Keratinocyte (primary cell): ENCODE data around the gene BNIP2. TPM values are rescaled to one million over a fixed set of nuclear protein-coding genes. Genes with fewer than 3 reads are reported as not detected.

ENCODE experiments used
- DNase-seq: peaks from one replicate; pipeline ENCODE4 v3.0.0-alpha.2; 2011; ENCODE audit warnings: low read depth, missing footprints, low spot score
- FAIRE-seq: peaks from 2 replicates; lab custom pipeline; 2011; peaks lifted over from hg19 to GRCh38; lab: Jason Lieb, UNC
- H2AFZ ChIP-seq: 2 replicates; pipeline ENCODE4 v1.6.0; 2012; ENCODE audit warnings: low read length, control low read depth, inconsistent platforms; ENCODE audit not compliant: control insufficient read depth
- H3K27ac ChIP-seq: 2 replicates; pipeline ENCODE4 v1.5.1; 2011; ENCODE audit warnings: low read length; ENCODE audit not compliant: control insufficient read depth, insufficient read depth
- H3K27me3 ChIP-seq: 3 replicates; pipeline ENCODE4 v1.6.0; 2011; ENCODE audit warnings: low read length; ENCODE audit not compliant: control insufficient read depth, insufficient read depth; ENCODE audit errors: extremely low read depth
- H3K36me3 ChIP-seq, 2 experiments: 2 replicates in 1 of 2; 3 replicates in 1 of 2; pipeline ENCODE4 v1.5.1; 2011; ENCODE audit warnings: low read length in 2 of 2, mild to moderate bottlenecking in 1 of 2; ENCODE audit not compliant: control insufficient read depth in 2 of 2, insufficient read depth in 2 of 2; ENCODE audit errors: extremely low read depth in 1 of 2
- H3K4me1 ChIP-seq: 3 replicates; pipeline ENCODE4 v1.5.1; 2011; ENCODE audit warnings: low read length; ENCODE audit not compliant: control insufficient read depth, insufficient read depth; ENCODE audit errors: extremely low read depth
- H3K4me2 ChIP-seq: 3 replicates; pipeline ENCODE4 v1.6.0; 2011; ENCODE audit warnings: low read depth, low read length; ENCODE audit not compliant: control insufficient read depth, insufficient read depth; ENCODE audit errors: extremely low read depth
- H3K4me3 ChIP-seq, 3 experiments: fragments of 200-600 bp in 1 of 3; sonication (generic) in 1 of 3; 2 replicates in 2 of 3; 3 replicates in 1 of 3; pipeline ENCODE4 v1.5.1; 2011 to 2016; ENCODE audit warnings: low read length in 3 of 3, mild to moderate bottlenecking in 3 of 3, control low read depth in 2 of 3, inconsistent platforms in 1 of 3, low read depth in 1 of 3, mixed read lengths in 1 of 3, mixed run types in 1 of 3, moderate library complexity in 1 of 3; ENCODE audit not compliant: control insufficient read depth in 2 of 3, insufficient read depth in 2 of 3; ENCODE audit errors: extremely low read depth in 1 of 3
- H3K79me2 ChIP-seq: 2 replicates; pipeline ENCODE4 v1.6.0; 2012; ENCODE audit warnings: low read length; ENCODE audit not compliant: control insufficient read depth, insufficient read depth
- H3K9ac ChIP-seq: 3 replicates; pipeline ENCODE4 v1.6.0; 2011; ENCODE audit warnings: low read length; ENCODE audit not compliant: control insufficient read depth, insufficient read depth; ENCODE audit errors: extremely low read depth
- H3K9me1 ChIP-seq: 3 replicates; pipeline ENCODE4 v1.6.0; 2011; ENCODE audit warnings: low read length; ENCODE audit not compliant: control insufficient read depth, insufficient read depth; ENCODE audit errors: extremely low read depth
- H3K9me3 ChIP-seq: 2 replicates; pipeline ENCODE4 v1.5.1; 2012; ENCODE audit warnings: low read depth, low read length; ENCODE audit not compliant: control insufficient read depth
- H4K20me1 ChIP-seq: 3 replicates; pipeline ENCODE4 v1.6.0; 2011; ENCODE audit warnings: low read length; ENCODE audit not compliant: control insufficient read depth, insufficient read depth; ENCODE audit errors: extremely low read depth
- EZH2 ChIP-seq: IDR thresholded peaks from one replicate; pipeline ENCODE4 v1.6.1; 2012; ENCODE audit warnings: inconsistent platforms, mild to moderate bottlenecking, low read length, moderate library complexity
- dilution Hi-C: fragments of 300-500 bp; cut with MboI; formaldehyde crosslinking; loops from one replicate; pipeline ENCODE4 v1.7.0; 2020; ENCODE audit warnings: low sequenced_read_pairs; ENCODE audit not compliant: extremely low pct_ligation_motif_present
- polyA plus RNA-seq, 5 experiments: library from polyadenylated mRNA; depleted of rRNA in 3 of 5; stranded (reverse) in 3 of 5; stranded (forward) in 1 of 5; unstranded in 1 of 5; fragments of >200 nt; gene quantifications; 1 replicate in 1 of 5; 2 replicates in 3 of 5; 3 replicates in 1 of 5; pipeline versions ENCODE4 v1.2.1 to v1.2.3, GENCODE V29; 2011 to 2012; ENCODE audit warnings: missing spikeins in 2 of 5, low read depth in 1 of 5, low replicate concordance in 1 of 5
- TF ChIP-seq, protein P1 (sequence below), 3 experiments: IDR thresholded peaks in 1 of 3; conservative IDR thresholded peaks in 1 of 3; optimal IDR thresholded peaks in 1 of 3; 2 replicates in 2 of 3; 3 replicates in 1 of 3; pipeline versions ENCODE3 to v1.5.1; 2011; ENCODE audit warnings: low read length in 3 of 3, mild to moderate bottlenecking in 3 of 3, moderate library complexity in 2 of 3, control low read depth in 1 of 3, inconsistent platforms in 1 of 3; ENCODE audit not compliant: insufficient read depth in 2 of 3; ENCODE audit errors: extremely low read depth in 1 of 3

The BNIP2 gene
- polyA plus RNA-seq, 1 donor (not counting 4 experiments of a cell fraction or from before 2014, with no cell fraction given) = 57.4 TPM

- no peaks in the 10 kb centered on the region for H3K9me3 ChIP-seq
- no peak overlapping the region for H3K9ac ChIP-seq
- no peaks in the 10 kb centered on the region for H3K36me3 ChIP-seq
- H3K4me3 ChIP-seq = no peak overlapping the region
- no peaks in the 10 kb centered on the region for H3K79me2 ChIP-seq
- no peaks in the 10 kb centered on the region for H3K4me1 ChIP-seq
- H2AFZ ChIP-seq = no peak overlapping the region
- dilution Hi-C loops = no loop called here
- H3K9me1 ChIP-seq = no peaks in the 10 kb centered on the region
- H3K27me3 ChIP-seq = no peaks in the 10 kb centered on the region
- DNase-seq (no peak), FAIRE-seq (no peak)
- TF ChIP-seq EZH2 = no peak
- TF ChIP-seq, protein P1, sequence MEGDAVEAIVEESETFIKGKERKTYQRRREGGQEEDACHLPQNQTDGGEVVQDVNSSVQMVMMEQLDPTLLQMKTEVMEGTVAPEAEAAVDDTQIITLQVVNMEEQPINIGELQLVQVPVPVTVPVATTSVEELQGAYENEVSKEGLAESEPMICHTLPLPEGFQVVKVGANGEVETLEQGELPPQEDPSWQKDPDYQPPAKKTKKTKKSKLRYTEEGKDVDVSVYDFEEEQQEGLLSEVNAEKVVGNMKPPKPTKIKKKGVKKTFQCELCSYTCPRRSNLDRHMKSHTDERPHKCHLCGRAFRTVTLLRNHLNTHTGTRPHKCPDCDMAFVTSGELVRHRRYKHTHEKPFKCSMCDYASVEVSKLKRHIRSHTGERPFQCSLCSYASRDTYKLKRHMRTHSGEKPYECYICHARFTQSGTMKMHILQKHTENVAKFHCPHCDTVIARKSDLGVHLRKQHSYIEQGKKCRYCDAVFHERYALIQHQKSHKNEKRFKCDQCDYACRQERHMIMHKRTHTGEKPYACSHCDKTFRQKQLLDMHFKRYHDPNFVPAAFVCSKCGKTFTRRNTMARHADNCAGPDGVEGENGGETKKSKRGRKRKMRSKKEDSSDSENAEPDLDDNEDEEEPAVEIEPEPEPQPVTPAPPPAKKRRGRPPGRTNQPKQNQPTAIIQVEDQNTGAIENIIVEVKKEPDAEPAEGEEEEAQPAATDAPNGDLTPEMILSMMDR (optimal IDR thresholded peaks at IDR 0.05 in 1 of 3, IDR thresholded peaks at IDR 0.05 in 1 of 3, conservative IDR thresholded peaks at IDR 0.05 in 1 of 3; ENCODE audit: extremely low read depth in 1 of 3, insufficient read depth in 2 of 3, low read length in 3 of 3) = no peak
- no peaks in the 10 kb centered on the region for H4K20me1 ChIP-seq
- no peak overlapping the region for H3K27ac ChIP-seq
- no peak overlapping the region for H3K4me2 ChIP-seq
Measured at GRCh38 chr15:59722476-59722875, 33.4 kb upstream of the BNIP2 start.

- TF ChIP-seq EZH2 = no peak
- TF ChIP-seq, protein P1 (optimal IDR thresholded peaks at IDR 0.05 in 1 of 3, IDR thresholded peaks at IDR 0.05 in 1 of 3, conservative IDR thresholded peaks at IDR 0.05 in 1 of 3; ENCODE audit: extremely low read depth in 1 of 3, insufficient read depth in 2 of 3, low read length in 3 of 3) = no peak
- Histone ChIP-seq H3K9me1 (no peaks in the 10 kb centered on the region), H3K4me2 (no peak overlapping the region), H3K27ac (no peak overlapping the region), H3K9ac (no peak overlapping the region), H3K9me3 (no peaks in the 10 kb centered on the region), H3K36me3 (no peaks in the 10 kb centered on the region), H3K27me3 (no peaks in the 10 kb centered on the region), H4K20me1 (no peaks in the 10 kb centered on the region), H2AFZ (no peak overlapping the region), H3K4me3 (no peak overlapping the region), H3K4me1 (no peaks in the 10 kb centered on the region), H3K79me2 (no peaks in the 10 kb centered on the region)
- DNase-seq = no peak
- no peak for FAIRE-seq
- dilution Hi-C loops = no loop called here
Measured at GRCh38 chr15:59722037-59722436, 32.9 kb upstream of the BNIP2 start.
